Measurements from ENCODE around the gene IFNL4.

The IFNL4 gene

GRCh38 chr19:39254531-39255345 lies 6.1 kb upstream of the IFNL4 start:
- Histone ChIP-seq H3K4me3 (ENCODE audit: severe bottlenecking) (no peak overlapping the region), H3K36me3 (ENCODE audit: low read depth) (no peaks in the 10 kb centered on the region), H3K27ac (ENCODE audit: poor library complexity, severe bottlenecking) (no peak overlapping the region), H3K9me3 (ENCODE audit: severe bottlenecking) (no peaks in the 10 kb centered on the region), H3K27me3 (ENCODE audit: insufficient read depth, poor library complexity, severe bottlenecking) (peaks cover 7% of the 10 kb centered on the region), H3K4me1 (ENCODE audit: insufficient read depth, poor library complexity, severe bottlenecking) (no peaks in the 10 kb centered on the region)
- DNase-seq (ENCODE audit: low spot score) (no peak), ATAC-seq (ENCODE audit: low read depth) (no peak)
- no peak for TF ChIP-seq CTCF (IDR thresholded peaks at IDR 0.05; ENCODE audit: poor library complexity, severe bottlenecking)

- ATAC-seq (ENCODE audit: low read depth), result no peak
- TF ChIP-seq CTCF (IDR thresholded peaks at IDR 0.05; ENCODE audit: poor library complexity, severe bottlenecking), result no peak
- no peaks in the 10 kb centered on the region for H3K36me3 ChIP-seq (ENCODE audit: low read depth)
- H3K4me3 ChIP-seq (ENCODE audit: severe bottlenecking), result no peak overlapping the region
- peaks cover 19% of the 10 kb centered on the region for H3K27me3 ChIP-seq (ENCODE audit: insufficient read depth, poor library complexity, severe bottlenecking)
- H3K4me1 ChIP-seq (ENCODE audit: insufficient read depth, poor library complexity, severe bottlenecking), result no peaks in the 10 kb centered on the region
- DNase-seq (ENCODE audit: low spot score), result no peak
- H3K9me3 ChIP-seq (ENCODE audit: severe bottlenecking), result no peaks in the 10 kb centered on the region
- H3K27ac ChIP-seq (ENCODE audit: poor library complexity, severe bottlenecking), result no peak overlapping the region
Measured at GRCh38 chr19:39253374-39254149, 4.9 kb upstream of the IFNL4 start.

GRCh38 chr19:39252458-39252857 lies 3.8 kb upstream of the IFNL4 start:
- ATAC-seq (ENCODE audit: low read depth) (no peak), DNase-seq (ENCODE audit: low spot score) (no peak)
- H3K27ac ChIP-seq (ENCODE audit: poor library complexity, severe bottlenecking), result no peak overlapping the region
- H3K27me3 ChIP-seq (ENCODE audit: insufficient read depth, poor library complexity, severe bottlenecking), result peaks cover 29% of the 10 kb centered on the region
- no peaks in the 10 kb centered on the region for H3K36me3 ChIP-seq (ENCODE audit: low read depth)
- TF ChIP-seq CTCF (IDR thresholded peaks at IDR 0.05; ENCODE audit: poor library complexity, severe bottlenecking), result no peak
- no peaks in the 10 kb centered on the region for H3K4me1 ChIP-seq (ENCODE audit: insufficient read depth, poor library complexity, severe bottlenecking)
- no peaks in the 10 kb centered on the region for H3K9me3 ChIP-seq (ENCODE audit: severe bottlenecking)
- H3K4me3 ChIP-seq (ENCODE audit: severe bottlenecking), result no peak overlapping the region

GRCh38 chr19:39251846-39252245 lies 3.2 kb upstream of the IFNL4 start:
- H3K27ac ChIP-seq (ENCODE audit: poor library complexity, severe bottlenecking), result no peak overlapping the region

More at GRCh38 chr19:39251846-39252245, 3.2 kb upstream of the IFNL4 start:
- H3K36me3 ChIP-seq (ENCODE audit: low read depth), result no peaks in the 10 kb centered on the region
- DNase-seq (ENCODE audit: low spot score) (no peak), ATAC-seq (ENCODE audit: low read depth) (no peak)
- no peak for TF ChIP-seq CTCF (IDR thresholded peaks at IDR 0.05; ENCODE audit: poor library complexity, severe bottlenecking)
- H3K27me3 ChIP-seq (ENCODE audit: insufficient read depth, poor library complexity, severe bottlenecking), result peaks cover 32% of the 10 kb centered on the region
- H3K9me3 ChIP-seq (ENCODE audit: severe bottlenecking), result no peaks in the 10 kb centered on the region
- H3K4me3 ChIP-seq (ENCODE audit: severe bottlenecking), result no peak overlapping the region
- H3K4me1 ChIP-seq (ENCODE audit: insufficient read depth, poor library complexity, severe bottlenecking), result no peaks in the 10 kb centered on the region

All from RWPE2 (cell line).